ENCODE measurements around the gene TLCD1. TPM values are rescaled to one million over a fixed set of nuclear protein-coding genes. Genes with fewer than 3 reads are reported as not detected.
A peak's percentile ranks its signal among the peaks of the same experiment; 100 is the strongest.

The TLCD1 gene
- total RNA-seq, 1 experiment from 2014 or later: 50.7 TPM

GRCh38 chr17:28744104-28744971 lies 18.3 kb upstream of the TLCD1 start:
- H2BK5ac ChIP-seq (ENCODE audit: insufficient read length, low read length): peak overlapping the region; percentile 45
- H3K4me2 ChIP-seq (ENCODE audit: insufficient read depth, insufficient read length, low read length): peak overlapping the region; percentile 84
- H3K27me3 Mint-ChIP-seq (ENCODE audit: low read depth): no peaks in the 10 kb centered on the region; the same call in none of the 2 replicates
- H4K91ac ChIP-seq (ENCODE audit: insufficient read length, low read depth, low read length): peak overlapping the region; percentile 82
- peak overlapping the region; percentile 92 for H3T11ph ChIP-seq (ENCODE audit: low read length)
- H3K79me1 ChIP-seq (ENCODE audit: insufficient read depth, low read depth, low read length, poor library complexity, severe bottlenecking): no peaks in the 10 kb centered on the region
- no peak overlapping the region for H2AK5ac ChIP-seq (ENCODE audit: insufficient read length, low read length)
- H3K36me3 Mint-ChIP-seq (ENCODE audit: insufficient read depth in 1 of 3, low read depth in 3 of 3): peaks cover 31 to 59% (median 37%) of the 10 kb centered on the region in 3 experiments; a peak in 6 of 7 replicates
- H3K27me3 ChIP-seq (ENCODE audit: insufficient read depth, low read length): no peaks in the 10 kb centered on the region
- WGBS (ENCODE audit: extremely low coverage, insufficient read length, low lambda C conversion rate): no CpG with 5 or more reads among the region's 61 CpGs
- no peak overlapping the region for H3K23ac ChIP-seq (ENCODE audit: insufficient read length, low read depth, low read length)
- peak overlapping the region; percentile 87 to 93 for H3K4me3 Mint-ChIP-seq
- peak overlapping the region; percentile 98 for H3K18ac ChIP-seq (ENCODE audit: insufficient read length, low read depth, low read length)
- H3K4ac ChIP-seq (ENCODE audit: low read depth, low read length): peak overlapping the region; percentile 39
- peak overlapping the region; percentile 15 for H2BK12ac ChIP-seq (ENCODE audit: insufficient read length, low read depth, low read length)
- peak overlapping the region; percentile 100 for H3K14ac ChIP-seq (ENCODE audit: insufficient read depth, low read length)
- H4K8ac ChIP-seq (replicated peaks; ENCODE audit: insufficient read length, low read depth, low read length): peak overlapping the region; percentile 20
- H4K5ac ChIP-seq (ENCODE audit: insufficient read length, low read depth, low read length): peak overlapping the region; percentile 24
- peak overlapping the region; percentile 61 for H3K27ac ChIP-seq (ENCODE audit: insufficient read length, low read depth, low read length)
- TF ChIP-seq CTCF (conservative IDR thresholded peaks at IDR 0.05): no peak
- H3K79me2 ChIP-seq (ENCODE audit: insufficient read depth, low read length): peaks cover 16% of the 10 kb centered on the region; the same call in 1 of the 2 replicates
- H2BK120ac ChIP-seq (ENCODE audit: low read depth, low read length, poor library complexity, severe bottlenecking): peak overlapping the region; percentile 93
- no peak overlapping the region for H2AFZ ChIP-seq (ENCODE audit: low read length)
- no peaks in the 10 kb centered on the region for H3K9me3 ChIP-seq (ENCODE audit: control insufficient read depth, low read depth, low read length)
- H3K9me3 Mint-ChIP-seq: no peaks in the 10 kb centered on the region
- peaks cover 15% of the 10 kb centered on the region for H3K23me2 ChIP-seq (ENCODE audit: insufficient read length, low read depth, low read length, poor library complexity, severe bottlenecking)
- H3K56ac ChIP-seq (ENCODE audit: insufficient read length, low read depth, low read length): no peak overlapping the region
- peak overlapping the region; percentile 62 for H2BK15ac ChIP-seq (ENCODE audit: low read depth, low read length)
- peak overlapping the region; percentile 95 for H3K9ac ChIP-seq (ENCODE audit: extremely low read depth, insufficient read length, low read length)
- peak; percentile 87 for DNase-seq
- no peaks in the 10 kb centered on the region for H4K20me1 ChIP-seq (ENCODE audit: control insufficient read depth, insufficient read depth, insufficient read length)
- peaks cover 12 to 30% of the 10 kb centered on the region in 2 experiments for H3K4me1 Mint-ChIP-seq
- H2BK20ac ChIP-seq (ENCODE audit: low read depth, low read length, poor library complexity, severe bottlenecking): no peak overlapping the region
- H3K4me1 ChIP-seq (ENCODE audit: insufficient read depth, low read length): peaks cover 5% of the 10 kb centered on the region; the same call in 1 of the 2 replicates
- peak overlapping the region; percentile 95 to 98 (median 97) for H3K27ac Mint-ChIP-seq

All from H9 (cell line).